GM19438 (cell line): ENCODE results near the gene OASL.

Source experiments
- ATAC-seq: cut with Tn5 transposase; IDR thresholded peaks from one replicate; pipeline ENCODE4 v1.9.1; 2021; ENCODE audit warnings: low read depth; ENCODE audit not compliant: unreplicated experiment

The OASL gene

GRCh38 chr12:120971299-120972180 lies 67.5 kb downstream of the OASL start:
- ATAC-seq: no peak

DNA sequence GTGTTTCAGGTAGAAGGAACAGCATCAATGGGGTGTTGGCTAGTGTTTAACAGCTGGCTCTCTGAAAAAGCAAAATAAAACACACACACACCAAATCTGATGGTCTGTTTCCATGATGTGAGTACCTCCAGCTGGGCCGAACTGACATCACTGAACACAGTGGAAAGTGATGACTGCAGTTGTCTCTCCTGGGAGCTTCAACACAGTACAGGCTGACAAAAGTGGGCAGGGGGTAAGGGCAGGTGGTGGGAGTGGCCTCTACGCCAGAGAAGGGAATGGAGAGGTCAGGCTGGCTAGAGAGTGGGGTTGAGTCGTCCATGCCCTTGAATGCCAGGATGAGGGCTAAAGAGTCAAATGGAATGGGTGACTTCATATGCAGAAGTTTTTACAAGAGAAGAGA lies 68.7 kb downstream of the OASL start:
- ATAC-seq: no peak
